HL-60 (cell line): ENCODE measurements around the gene CCL19.

Experiments used
- DNase-seq, 2 experiments: peaks; one replicate each; pipeline ENCODE4 v3.0.0-alpha.2; 2010 to 2020; ENCODE audit warnings: low read depth in 1 of 2, low spot score in 1 of 2
- H3K27ac ChIP-seq: fragments of 250-450 bp; sonication (Bioruptor Pico); replicated peaks from 2 replicates; pipeline ENCODE4 v1.5.1; 2020; ENCODE audit warnings: mild to moderate bottlenecking, moderate library complexity
- H3K27me3 ChIP-seq: fragments of 250-450 bp; sonication (Bioruptor Pico); 2 replicates; pipeline ENCODE4 v1.5.1; 2021; ENCODE audit warnings: mild to moderate bottlenecking, moderate library complexity; ENCODE audit not compliant: insufficient read depth, poor library complexity, severe bottlenecking
- H3K4me3 ChIP-seq: replicated peaks from 2 replicates; pipeline ENCODE4 v1.5.1; 2011; ENCODE audit warnings: mild to moderate bottlenecking, control low read depth, low read length; ENCODE audit not compliant: insufficient read depth
- GABPA ChIP-seq: IDR thresholded peaks from 2 replicates; pipeline ENCODE4 v1.6.1; 2012; ENCODE audit warnings: low read depth
- POLR2AphosphoS5 ChIP-seq: IDR thresholded peaks from 2 replicates; pipeline ENCODE4 v1.6.1; 2012; ENCODE audit warnings: low read depth
- REST ChIP-seq: IDR thresholded peaks from 2 replicates; pipeline ENCODE4 v1.6.1; 2012; ENCODE audit warnings: low read depth; ENCODE audit not compliant: insufficient replicate concordance
- SPI1 ChIP-seq: IDR thresholded peaks from 2 replicates; pipeline ENCODE4 v1.6.1; 2012; ENCODE audit warnings: low read depth, mild to moderate bottlenecking, borderline replicate concordance
- TF ChIP-seq, protein P1 (sequence below): IDR thresholded peaks from one replicate; pipeline ENCODE4 v1.5.1; 2011; ENCODE audit warnings: low read length, control low read depth, inconsistent platforms; ENCODE audit not compliant: insufficient read depth

Gene CCL19

GRCh38 chr9:34658461-34658860 lies 32.6 kb downstream of the CCL19 start:
- Histone ChIP-seq H3K27me3 (no peaks in the 10 kb centered on the region), H3K27ac (no peak overlapping the region), H3K4me3 (no peak overlapping the region)
- TF ChIP-seq GABPA (no peak), SPI1 (no peak), POLR2AphosphoS5 (no peak), REST (no peak)
- TF ChIP-seq, protein P1, sequence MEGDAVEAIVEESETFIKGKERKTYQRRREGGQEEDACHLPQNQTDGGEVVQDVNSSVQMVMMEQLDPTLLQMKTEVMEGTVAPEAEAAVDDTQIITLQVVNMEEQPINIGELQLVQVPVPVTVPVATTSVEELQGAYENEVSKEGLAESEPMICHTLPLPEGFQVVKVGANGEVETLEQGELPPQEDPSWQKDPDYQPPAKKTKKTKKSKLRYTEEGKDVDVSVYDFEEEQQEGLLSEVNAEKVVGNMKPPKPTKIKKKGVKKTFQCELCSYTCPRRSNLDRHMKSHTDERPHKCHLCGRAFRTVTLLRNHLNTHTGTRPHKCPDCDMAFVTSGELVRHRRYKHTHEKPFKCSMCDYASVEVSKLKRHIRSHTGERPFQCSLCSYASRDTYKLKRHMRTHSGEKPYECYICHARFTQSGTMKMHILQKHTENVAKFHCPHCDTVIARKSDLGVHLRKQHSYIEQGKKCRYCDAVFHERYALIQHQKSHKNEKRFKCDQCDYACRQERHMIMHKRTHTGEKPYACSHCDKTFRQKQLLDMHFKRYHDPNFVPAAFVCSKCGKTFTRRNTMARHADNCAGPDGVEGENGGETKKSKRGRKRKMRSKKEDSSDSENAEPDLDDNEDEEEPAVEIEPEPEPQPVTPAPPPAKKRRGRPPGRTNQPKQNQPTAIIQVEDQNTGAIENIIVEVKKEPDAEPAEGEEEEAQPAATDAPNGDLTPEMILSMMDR, result no peak
- no peak for DNase-seq

- Histone ChIP-seq H3K4me3 (no peak overlapping the region), H3K27me3 (no peaks in the 10 kb centered on the region), H3K27ac (no peak overlapping the region)
- TF ChIP-seq GABPA (no peak), SPI1 (no peak), REST (no peak), POLR2AphosphoS5 (no peak)
- TF ChIP-seq, protein P1, result no peak
- no peak for DNase-seq
Measured at GRCh38 chr9:34656992-34657391, 34.1 kb downstream of the CCL19 start.

DNA sequence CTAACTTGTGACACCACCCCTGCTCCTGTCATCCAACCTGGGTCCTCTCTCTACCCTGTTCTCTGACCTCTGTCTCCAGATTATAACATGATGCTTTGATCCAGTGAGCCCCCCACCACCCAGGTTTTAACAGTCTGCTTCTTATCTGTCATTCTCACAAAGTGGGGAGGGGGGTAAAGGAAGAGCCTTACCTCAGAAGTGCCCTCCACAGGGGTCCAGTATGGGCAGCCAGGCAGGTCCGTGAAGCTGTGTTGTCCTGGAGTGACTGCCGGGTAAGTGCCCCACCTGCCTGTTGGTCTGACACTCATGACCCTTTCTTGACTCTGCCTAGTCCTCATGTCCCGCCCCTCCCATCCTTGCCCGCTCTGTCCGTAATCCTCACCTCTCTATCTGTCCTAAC lies 35.7 kb downstream of the CCL19 start:
- TF ChIP-seq REST, result no peak
- TF ChIP-seq, protein P1, result no peak
- TF ChIP-seq GABPA, result no peak
- no peak for TF ChIP-seq POLR2AphosphoS5
- TF ChIP-seq SPI1, result no peak
- Histone ChIP-seq H3K27ac (no peak overlapping the region), H3K4me3 (no peak overlapping the region), H3K27me3 (no peaks in the 10 kb centered on the region)
- DNase-seq, result no peak
